ENCODE measurements around the gene PLXNA2.

PLXNA2 gene

DNA sequence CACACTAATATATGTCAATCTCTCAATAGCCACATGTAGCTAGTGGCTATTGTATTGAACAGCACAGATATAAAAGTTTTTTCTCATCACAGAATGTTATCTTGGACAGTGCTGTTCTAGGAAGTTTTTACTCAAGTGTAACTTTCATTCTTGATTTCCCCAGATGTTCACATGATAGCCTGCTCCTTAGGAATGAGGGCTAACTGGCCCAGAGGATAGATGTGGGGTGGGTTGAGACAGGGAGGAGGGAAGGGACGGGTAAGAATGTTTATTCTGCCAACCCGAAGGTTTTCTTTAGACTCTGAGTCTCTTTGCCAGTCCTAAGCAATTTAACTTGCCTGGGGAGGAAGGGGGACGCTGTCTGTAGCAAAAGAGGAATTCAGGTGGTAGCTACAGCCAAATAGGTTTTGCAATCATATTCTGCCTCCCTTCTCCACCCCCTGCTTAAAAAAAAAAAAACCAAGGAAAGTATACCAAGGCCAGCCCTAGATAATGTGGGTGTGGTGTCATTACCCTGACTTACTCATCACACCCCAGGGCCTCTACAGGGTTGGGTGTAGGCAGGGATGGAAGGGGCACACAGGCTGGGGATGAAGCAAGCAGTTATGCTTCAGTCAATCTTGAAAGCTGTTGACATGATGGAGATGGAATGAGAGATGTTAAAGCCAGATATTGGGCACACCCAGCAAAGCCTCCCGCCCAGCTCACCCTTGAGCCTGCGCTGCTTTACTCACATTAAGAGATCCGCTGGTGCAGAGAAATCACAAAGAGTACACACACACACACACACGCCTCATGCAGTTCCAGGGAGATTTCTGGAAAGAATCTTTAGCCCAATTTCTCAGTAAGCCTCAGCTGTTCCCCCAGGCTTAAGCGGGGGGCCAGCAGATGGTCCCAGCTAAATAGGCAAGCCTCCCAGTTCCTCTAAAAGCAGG lies 59.9 kb downstream of the PLXNA2 start:
- peak in 1 of 2 donors; percentile 6 for DNase-seq (ENCODE audit: extremely low read depth in 1 of 2, low read depth in 1 of 2)

DNA sequence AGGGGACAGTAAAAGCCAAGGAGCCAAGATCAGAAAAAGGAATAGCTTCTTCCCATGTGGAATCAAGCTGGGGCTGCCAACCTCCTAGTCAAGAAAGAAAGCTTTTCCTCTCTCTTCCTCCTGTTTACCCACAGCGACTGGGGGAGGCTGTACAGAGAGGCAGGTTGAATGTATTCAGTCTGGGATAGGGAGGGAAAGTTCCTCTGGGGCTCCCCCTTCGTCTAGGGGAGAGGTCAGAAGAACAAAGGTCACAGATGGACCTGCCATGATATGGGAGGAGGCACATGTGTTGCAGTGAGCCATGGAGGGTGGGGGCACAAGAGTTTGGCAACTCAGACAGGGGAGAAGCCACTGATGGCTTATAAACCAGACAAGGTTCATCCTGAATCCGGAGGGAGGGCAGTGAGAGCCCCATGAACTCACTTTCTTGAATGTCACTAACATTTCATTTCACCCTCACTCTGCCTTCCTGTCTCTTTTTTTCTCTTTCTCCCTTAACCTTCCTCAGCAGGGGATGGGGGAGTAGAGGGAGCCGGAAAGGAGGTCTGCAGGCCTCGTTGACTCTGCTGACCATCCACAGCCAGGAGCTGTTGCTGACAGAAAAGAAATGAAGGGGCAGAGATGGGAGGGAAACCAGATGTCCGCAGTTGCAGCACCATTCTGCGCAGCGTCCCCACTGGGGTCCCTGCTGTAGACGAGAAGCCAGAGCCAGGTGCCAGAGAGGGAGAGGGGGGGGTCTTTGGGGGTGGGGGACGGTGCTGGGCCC lies 61.1 kb downstream of the PLXNA2 start:
- no peak for DNase-seq (ENCODE audit: extremely low read depth in 1 of 2, low read depth in 1 of 2)

GRCh38 chr1:208181364-208181763 lies 62.8 kb downstream of the PLXNA2 start:
- DNase-seq (ENCODE audit: extremely low read depth in 1 of 2, low read depth in 1 of 2) = no peak

DNA sequence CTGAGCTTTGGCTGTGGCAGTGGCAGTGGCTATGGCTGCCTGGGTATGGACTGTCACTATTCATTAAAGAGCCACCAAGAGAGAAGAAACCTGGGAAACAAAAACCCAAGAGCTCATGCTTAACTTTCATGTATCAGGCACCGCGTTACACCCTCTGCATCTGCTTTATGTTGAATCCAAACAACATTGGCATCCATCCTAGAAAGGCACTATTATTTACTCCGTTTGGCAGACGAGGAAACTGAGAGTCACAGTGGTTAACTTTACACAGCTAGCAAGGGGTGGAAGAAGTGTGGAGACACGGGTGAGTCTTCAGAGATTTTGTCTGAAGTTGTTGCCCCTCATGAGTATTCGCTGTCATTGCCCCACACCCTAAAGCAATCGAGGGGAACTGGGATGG lies 63.8 kb downstream of the PLXNA2 start:
- DNase-seq (ENCODE audit: extremely low read depth in 1 of 2, low read depth in 1 of 2) = no peak

GRCh38 chr1:208179961-208180409 lies 64.2 kb downstream of the PLXNA2 start:
- DNase-seq (ENCODE audit: extremely low read depth in 1 of 2, low read depth in 1 of 2) = no peak

GRCh38 chr1:208179263-208179816 lies 64.8 kb downstream of the PLXNA2 start:
- no peak for DNase-seq (ENCODE audit: extremely low read depth in 1 of 2, low read depth in 1 of 2)

DNA sequence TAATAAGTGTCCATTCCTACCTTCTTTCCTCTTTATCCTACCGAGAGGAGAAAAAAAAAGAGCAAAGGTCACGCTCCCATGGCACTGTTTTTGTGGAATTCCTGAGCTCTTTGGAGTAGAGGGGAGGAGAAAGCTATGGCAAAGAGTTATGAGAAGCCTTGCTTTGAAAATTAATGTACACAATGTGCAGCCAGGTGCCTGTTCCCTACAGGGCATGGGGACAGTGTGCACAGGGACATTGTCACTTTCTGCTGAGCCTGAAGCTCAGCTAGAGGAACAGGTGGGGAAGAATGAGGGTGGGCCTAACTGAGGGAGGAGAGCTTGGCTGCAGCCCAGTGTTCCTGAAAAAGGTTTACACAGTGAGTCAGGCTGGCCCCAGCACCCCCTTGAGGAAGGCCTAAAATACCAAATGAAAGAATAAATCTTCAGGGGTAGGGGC lies 66.1 kb downstream of the PLXNA2 start:
- no peak for DNase-seq (ENCODE audit: extremely low read depth in 1 of 2, low read depth in 1 of 2)

GRCh38 chr1:208177656-208178055 lies 66.5 kb downstream of the PLXNA2 start:
- no peak for DNase-seq (ENCODE audit: extremely low read depth in 1 of 2, low read depth in 1 of 2)

- no peak for DNase-seq (ENCODE audit: extremely low read depth in 1 of 2, low read depth in 1 of 2)
These were observed 67.5 kb downstream of the PLXNA2 start for GRCh38 chr1:208176649-208177048.

DNA sequence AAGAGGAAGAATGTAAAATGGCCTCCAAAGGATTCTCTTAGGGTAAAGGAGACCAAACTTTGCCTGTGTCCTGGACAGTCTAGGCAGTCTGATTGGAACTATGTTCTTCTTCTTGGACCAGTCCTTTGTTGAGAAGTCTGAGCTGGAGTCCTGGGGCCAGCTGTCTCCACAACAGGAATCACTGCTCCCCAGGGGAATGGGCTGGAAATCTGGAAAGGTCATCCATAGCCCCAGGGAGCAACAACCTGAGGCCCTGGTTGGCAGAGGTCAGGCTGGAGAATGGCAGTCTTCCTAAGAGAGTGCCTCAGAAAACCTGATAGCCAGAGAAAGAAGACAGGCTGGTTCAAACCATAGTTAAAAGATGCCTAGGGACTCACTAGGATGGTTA lies 68.7 kb downstream of the PLXNA2 start:
- DNase-seq (ENCODE audit: extremely low read depth in 1 of 2, low read depth in 1 of 2) = no peak

GRCh38 chr1:208174731-208175507 lies 69.3 kb downstream of the PLXNA2 start:
- no peak for DNase-seq (ENCODE audit: extremely low read depth in 1 of 2, low read depth in 1 of 2)

- no peak for DNase-seq (ENCODE audit: extremely low read depth in 1 of 2, low read depth in 1 of 2)
These were observed 70.0 kb downstream of the PLXNA2 start for GRCh38 chr1:208174200-208174599.

DNA sequence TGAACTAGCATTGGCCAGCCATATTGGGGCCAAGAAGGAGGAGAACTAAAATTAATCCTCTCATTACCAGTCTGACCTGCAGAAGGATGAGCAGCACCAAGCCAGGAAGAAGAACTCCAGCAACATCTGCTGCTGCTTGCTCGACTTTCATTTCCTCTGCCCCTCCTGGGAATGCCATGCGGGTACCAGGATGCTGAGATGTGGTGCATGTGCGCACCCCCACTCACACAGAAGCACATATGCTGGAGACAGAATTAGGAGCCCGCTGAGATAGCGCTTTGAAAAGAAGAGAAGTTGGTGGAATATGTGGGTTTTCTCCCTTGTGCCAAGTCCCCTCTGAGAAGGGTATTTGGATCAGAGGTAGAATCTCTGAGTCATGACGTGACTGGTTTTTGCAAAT lies 70.4 kb downstream of the PLXNA2 start:
- no peak for DNase-seq (ENCODE audit: extremely low read depth in 1 of 2, low read depth in 1 of 2)

- DNase-seq (ENCODE audit: extremely low read depth in 1 of 2, low read depth in 1 of 2) = no peak
These were observed 71.6 kb downstream of the PLXNA2 start for GRCh38 chr1:208172423-208173145.

- DNase-seq (ENCODE audit: extremely low read depth in 1 of 2, low read depth in 1 of 2) = no peak
These were observed 72.4 kb downstream of the PLXNA2 start for GRCh38 chr1:208171616-208172422.

DNA sequence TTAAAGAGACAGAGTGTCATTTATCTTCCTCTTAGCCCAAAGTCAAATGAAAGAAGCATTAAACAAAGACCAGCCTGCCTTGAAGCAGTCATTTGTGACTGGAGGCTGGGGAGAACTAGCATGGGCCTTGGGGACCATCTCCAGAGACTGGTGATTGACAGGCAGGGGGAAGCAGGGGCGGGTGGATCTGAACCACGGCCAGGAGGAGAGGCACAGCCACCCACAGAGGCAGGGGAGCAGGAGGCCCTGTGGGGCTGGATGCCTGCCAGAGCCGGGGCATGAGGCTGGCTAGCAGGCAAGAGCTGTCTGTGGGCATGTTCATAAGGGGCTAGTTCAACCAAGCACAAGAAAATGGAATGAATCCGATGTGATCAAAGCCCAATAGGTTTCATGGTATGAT lies 73.9 kb downstream of the PLXNA2 start:
- no peak for DNase-seq (ENCODE audit: extremely low read depth in 1 of 2, low read depth in 1 of 2)

DNA sequence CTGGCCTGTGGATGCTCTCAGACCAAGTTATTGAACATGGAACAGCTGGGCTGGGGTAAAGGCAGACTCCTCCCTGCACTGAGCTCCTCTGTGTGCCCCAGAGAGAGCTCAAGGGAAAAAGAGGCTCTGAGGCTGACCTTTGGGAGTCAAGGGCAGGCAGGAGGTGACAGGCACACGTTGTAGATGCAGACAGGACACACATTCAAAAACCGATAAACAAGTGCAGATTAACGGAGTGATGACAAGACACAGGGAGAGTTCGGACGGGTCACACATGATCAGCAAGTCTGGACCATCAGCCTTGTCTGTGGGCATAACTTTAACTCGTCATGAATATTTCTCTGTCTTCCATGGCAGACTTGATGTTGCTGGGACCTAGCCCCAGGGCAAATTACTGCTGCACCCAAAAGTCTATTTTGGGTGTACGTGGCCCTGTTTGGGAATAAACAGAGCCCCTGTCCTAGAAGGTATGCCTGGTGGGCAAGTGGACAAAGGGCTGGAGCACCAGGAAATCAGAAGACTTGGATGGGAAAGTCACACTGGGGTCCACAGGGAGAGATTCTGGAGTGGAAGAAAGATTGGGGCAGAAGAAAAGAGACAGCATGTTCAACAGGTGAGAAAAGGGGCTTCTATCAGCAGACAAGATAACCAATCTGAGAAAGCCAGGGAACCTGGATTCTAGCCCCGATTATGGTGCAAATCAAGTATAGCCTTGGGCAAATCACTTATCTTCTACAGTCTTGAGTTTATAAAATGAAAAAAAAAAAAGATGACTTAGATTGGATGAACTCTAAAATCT lies 74.9 kb downstream of the PLXNA2 start:
- DNase-seq (ENCODE audit: extremely low read depth in 1 of 2, low read depth in 1 of 2) = no peak

DNA sequence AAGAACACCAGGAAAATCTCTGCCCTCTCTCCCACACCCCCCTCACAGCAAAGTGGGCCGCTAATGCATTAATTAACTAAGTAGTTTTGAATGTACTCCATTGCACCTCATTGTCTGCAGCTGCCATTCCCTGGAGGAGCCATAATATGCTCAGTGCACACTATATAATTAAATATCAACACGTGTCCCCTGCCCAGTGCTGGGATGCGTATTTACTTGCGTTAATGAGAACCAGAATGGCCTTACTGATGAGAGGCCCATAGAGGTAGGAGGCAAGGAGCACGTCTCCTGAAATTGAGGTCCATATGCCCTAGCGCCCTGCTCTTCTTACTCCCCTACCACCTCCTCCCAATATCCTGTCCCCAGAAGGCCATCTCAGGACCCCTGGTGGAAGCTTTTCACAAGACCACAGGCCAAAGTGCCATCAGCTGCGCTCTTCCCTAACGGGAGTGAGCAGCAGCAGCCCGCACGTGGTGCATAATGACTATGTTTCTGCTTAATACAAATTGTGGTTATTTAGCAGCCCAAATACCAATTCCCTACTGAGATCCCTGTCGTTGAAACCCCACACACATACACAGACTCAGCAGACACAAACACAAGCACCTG lies 76.8 kb downstream of the PLXNA2 start:
- no peak for DNase-seq (ENCODE audit: extremely low read depth in 1 of 2, low read depth in 1 of 2)
